Skeletal muscle tissue (tissue), 4 donors: ENCODE data around the gene THRB. TPM values are rescaled to one million over a fixed set of nuclear protein-coding genes. Genes with fewer than 3 reads are reported as not detected.

Source experiments
- H3K27ac ChIP-seq: one replicate; pipeline ENCODE4 v1.7.0; 2013; ENCODE audit warnings: mild to moderate bottlenecking, low read depth, low read length, inconsistent platforms
- H3K27me3 ChIP-seq, 3 donors: one replicate each; pipeline ENCODE4 v1.7.0; 2013; ENCODE audit warnings: low read length in 3 of 3; ENCODE audit not compliant: control insufficient read depth in 3 of 3, insufficient read depth in 3 of 3
- H3K36me3 ChIP-seq, 3 donors: one replicate each; pipeline ENCODE4 v1.7.0; 2013; ENCODE audit warnings: low read length in 3 of 3; ENCODE audit not compliant: control insufficient read depth in 3 of 3, insufficient read depth in 3 of 3
- H3K4me1 ChIP-seq, 3 donors: one replicate each; pipeline ENCODE4 v1.7.0; 2013; ENCODE audit warnings: low read length in 3 of 3, mild to moderate bottlenecking in 3 of 3; ENCODE audit not compliant: control insufficient read depth in 3 of 3, insufficient read depth in 3 of 3
- H3K4me3 ChIP-seq, 3 donors: one replicate each; pipeline ENCODE4 v1.7.0; 2013; ENCODE audit warnings: low read length in 3 of 3
- H3K9ac ChIP-seq, 3 donors: one replicate each; pipeline ENCODE4 v1.7.0; 2013; ENCODE audit warnings: low read length in 3 of 3, mild to moderate bottlenecking in 3 of 3, moderate library complexity in 2 of 3, low read depth in 1 of 3
- H3K9me3 ChIP-seq, 3 donors: one replicate each; pipeline ENCODE4 v1.7.0; 2013; ENCODE audit warnings: low read length in 3 of 3; ENCODE audit not compliant: control insufficient read depth in 3 of 3
- total RNA-seq: library from RNA; depleted of rRNA; stranded (reverse); fragments of >200 nt; gene quantifications from one replicate; pipeline ENCODE4 v1.2.3, GENCODE V29; 2014
- donor health status: Osteomylitis.

Gene THRB
- total RNA-seq, 1 donor from 2014 or later = 3.1 TPM

- Histone ChIP-seq H3K4me3 (no peak overlapping the region), H3K27me3 (no peaks in the 10 kb centered on the region), H3K27ac (no peak overlapping the region)
Observed at GRCh38 chr3:24272875-24273274, 221.8 kb downstream of the THRB start.

GRCh38 chr3:24272408-24272807 is 222.2 kb downstream of the THRB start:
- H3K4me1 ChIP-seq = peaks cover 6 to 14% (median 12%) of the 10 kb centered on the region in 3 donors
- no peak overlapping the region for H3K27ac ChIP-seq
- no peak overlapping the region for H3K9ac ChIP-seq
- no peaks in the 10 kb centered on the region for H3K9me3 ChIP-seq
- no peaks in the 10 kb centered on the region for H3K27me3 ChIP-seq
- H3K4me3 ChIP-seq = no peak overlapping the region
- peaks cover 0 to 2% (median 0%) of the 10 kb centered on the region in 3 donors for H3K36me3 ChIP-seq

More at GRCh38 chr3:24272875-24273274, 221.8 kb downstream of the THRB start:
- Histone ChIP-seq H3K36me3 (peaks cover 0 to 2% (median 0%) of the 10 kb centered on the region in 3 donors), H3K4me1 (peaks cover 6 to 14% (median 12%) of the 10 kb centered on the region in 3 donors), H3K9ac (no peak overlapping the region), H3K9me3 (no peaks in the 10 kb centered on the region)

GRCh38 chr3:24271228-24271627 is 223.4 kb downstream of the THRB start:
- H3K4me3 ChIP-seq = no peak overlapping the region
- no peaks in the 10 kb centered on the region for H3K9me3 ChIP-seq
- H3K27me3 ChIP-seq = no peaks in the 10 kb centered on the region
- H3K4me1 ChIP-seq = peaks cover 6 to 14% (median 12%) of the 10 kb centered on the region in 3 donors
- H3K9ac ChIP-seq = peak overlapping the region in 1 of 3 donors; percentile 30
- H3K36me3 ChIP-seq = no peaks in the 10 kb centered on the region
- peak overlapping the region; percentile 41 for H3K27ac ChIP-seq

- Histone ChIP-seq H3K4me1 (peaks cover 6 to 14% (median 12%) of the 10 kb centered on the region in 3 donors), H3K4me3 (no peak overlapping the region), H3K27ac (peak overlapping the region; percentile 41), H3K9me3 (no peaks in the 10 kb centered on the region), H3K27me3 (no peaks in the 10 kb centered on the region), H3K9ac (peak overlapping the region in 2 of 3 donors; percentile 8 to 30), H3K36me3 (no peaks in the 10 kb centered on the region)
Observed at GRCh38 chr3:24270744-24271143, 223.9 kb downstream of the THRB start.

- Histone ChIP-seq H3K27ac (peak overlapping the region; percentile 41), H3K9me3 (no peaks in the 10 kb centered on the region), H3K27me3 (no peaks in the 10 kb centered on the region), H3K4me3 (no peak overlapping the region), H3K9ac (peak overlapping the region in 2 of 3 donors; percentile 8 to 30), H3K4me1 (peaks cover 6 to 14% (median 12%) of the 10 kb centered on the region in 3 donors), H3K36me3 (no peaks in the 10 kb centered on the region)
Observed at GRCh38 chr3:24270204-24270691, 224.4 kb downstream of the THRB start.

GRCh38 chr3:24264748-24265158 is 229.9 kb downstream of the THRB start:
- Histone ChIP-seq H3K27me3 (no peaks in the 10 kb centered on the region), H3K9me3 (no peaks in the 10 kb centered on the region), H3K4me1 (peaks cover 3 to 18% (median 14%) of the 10 kb centered on the region in 3 donors), H3K36me3 (no peaks in the 10 kb centered on the region), H3K27ac (no peak overlapping the region), H3K4me3 (no peak overlapping the region), H3K9ac (no peak overlapping the region)

GRCh38 chr3:24264011-24264410 is 230.6 kb downstream of the THRB start:
- Histone ChIP-seq H3K36me3 (no peaks in the 10 kb centered on the region), H3K27ac (no peak overlapping the region), H3K27me3 (no peaks in the 10 kb centered on the region), H3K4me1 (peaks cover 4 to 22% (median 14%) of the 10 kb centered on the region in 3 donors), H3K4me3 (no peak overlapping the region), H3K9ac (no peak overlapping the region), H3K9me3 (no peaks in the 10 kb centered on the region)

- H3K36me3 ChIP-seq = no peaks in the 10 kb centered on the region
- H3K9me3 ChIP-seq = no peaks in the 10 kb centered on the region
- no peak overlapping the region for H3K27ac ChIP-seq
- H3K4me3 ChIP-seq = no peak overlapping the region
- no peak overlapping the region for H3K9ac ChIP-seq
- H3K4me1 ChIP-seq = peaks cover 11 to 31% (median 23%) of the 10 kb centered on the region in 3 donors
- H3K27me3 ChIP-seq = no peaks in the 10 kb centered on the region
Observed at GRCh38 chr3:24263069-24263668, 231.5 kb downstream of the THRB start.

- Histone ChIP-seq H3K9ac (no peak overlapping the region), H3K27ac (peak overlapping the region; percentile 74), H3K27me3 (no peaks in the 10 kb centered on the region), H3K4me1 (peaks cover 18 to 39% (median 27%) of the 10 kb centered on the region in 3 donors), H3K4me3 (no peak overlapping the region), H3K36me3 (no peaks in the 10 kb centered on the region), H3K9me3 (no peaks in the 10 kb centered on the region)
Observed at GRCh38 chr3:24261521-24261920, 233.1 kb downstream of the THRB start.

- H3K27me3 ChIP-seq = no peaks in the 10 kb centered on the region
- H3K4me3 ChIP-seq = peak overlapping the region in 1 of 3 donors; percentile 1
- H3K9me3 ChIP-seq = no peaks in the 10 kb centered on the region
- no peaks in the 10 kb centered on the region for H3K36me3 ChIP-seq
- H3K27ac ChIP-seq = peak overlapping the region; percentile 74
- peaks cover 18 to 38% (median 31%) of the 10 kb centered on the region in 3 donors for H3K4me1 ChIP-seq
- peak overlapping the region in 1 of 3 donors; percentile 1 for H3K9ac ChIP-seq
Observed at GRCh38 chr3:24259901-24260512, 234.6 kb downstream of the THRB start.
